Body of pancreas (tissue), 4 donors: ENCODE data around the gene PTGS2. TPM values are rescaled to one million over a fixed set of nuclear protein-coding genes. Genes with fewer than 3 reads are reported as not detected.
A peak's percentile ranks its signal among the peaks of the same experiment; 100 is the strongest.

Experiments used
- ATAC-seq: fragments of 150-250 bp; one replicate; pipeline ENCODE4 v1.9.1; 2016
- DNase-seq, 4 donors: peaks; one replicate each; pipeline ENCODE4 v3.0.0-alpha.2; 2019
- H3K27ac ChIP-seq, 4 donors: fragments of 200-600 bp; sonication (generic); 1 replicate in 3 of 4; 2 replicates in 1 of 4; pipeline versions ENCODE4 v1.5.1 to v1.6.1; 2016 to 2019; ENCODE audit warnings: mild to moderate bottlenecking in 1 of 4, mixed read lengths in 1 of 4, moderate library complexity in 1 of 4
- H3K27me3 ChIP-seq, 2 donors: fragments of 200-600 bp; sonication (generic); one replicate each; pipeline ENCODE4 v1.6.0; 2016; ENCODE audit warnings: mild to moderate bottlenecking in 1 of 2
- H3K36me3 ChIP-seq, 2 donors: fragments of 200-600 bp; sonication (generic); replicated peaks in 1 of 2; 2 replicates each; pipeline ENCODE4 v1.5.1; 2016; ENCODE audit warnings: low read depth in 2 of 2; ENCODE audit not compliant: insufficient read depth in 1 of 2
- H3K4me1 ChIP-seq: fragments of 200-600 bp; sonication (generic); one replicate; pipeline ENCODE4 v1.6.0; 2016
- H3K4me3 ChIP-seq, 2 donors: fragments of 200-600 bp; sonication (generic); 1 replicate in 1 of 2; 2 replicates in 1 of 2; pipeline ENCODE4 v1.5.1; 2016 to 2019
- H3K9me3 ChIP-seq, 3 donors: fragments of 200-600 bp; sonication (generic); 1 replicate in 2 of 3; 2 replicates in 1 of 3; pipeline ENCODE4 v1.5.1; 2016
- CTCF ChIP-seq, 7 experiments: fragments of 450-650 bp in 4 of 7; fragments of 200-600 bp in 3 of 7; sonication (generic) in 3 of 7; IDR thresholded peaks; one replicate each; pipeline ENCODE4 v1.5.1; 2016 to 2019; ENCODE audit warnings: antibody characterized with exemption in 7 of 7
- POLR2A ChIP-seq, 3 donors: fragments of 450-650 bp; IDR thresholded peaks; one replicate each; pipeline ENCODE4 v1.6.1; 2016; ENCODE audit warnings: antibody characterized with exemption in 3 of 3, mild to moderate bottlenecking in 2 of 3
- WGBS, 2 donors: methylation state at CpG; one replicate each; pipeline ENCODE4 v1.1.5; 2017; 5-methylcytosine and 5-hydroxymethylcytosine counted together
- intact Hi-C: fragments of 100-400 bp; cut with DNase I; formaldehyde crosslinking; loops from one replicate; pipeline ENCODE4 v1.15.1; 2023
- total RNA-seq, 2 donors: library from RNA; depleted of rRNA; stranded (reverse); fragments of >200 nt; gene quantifications; one replicate each; pipeline ENCODE4 v1.1.0, GENCODE V29; 2016

The PTGS2 gene
- total RNA-seq, 2 donors from 2014 or later: 1.3 to 3.3 TPM

DNA sequence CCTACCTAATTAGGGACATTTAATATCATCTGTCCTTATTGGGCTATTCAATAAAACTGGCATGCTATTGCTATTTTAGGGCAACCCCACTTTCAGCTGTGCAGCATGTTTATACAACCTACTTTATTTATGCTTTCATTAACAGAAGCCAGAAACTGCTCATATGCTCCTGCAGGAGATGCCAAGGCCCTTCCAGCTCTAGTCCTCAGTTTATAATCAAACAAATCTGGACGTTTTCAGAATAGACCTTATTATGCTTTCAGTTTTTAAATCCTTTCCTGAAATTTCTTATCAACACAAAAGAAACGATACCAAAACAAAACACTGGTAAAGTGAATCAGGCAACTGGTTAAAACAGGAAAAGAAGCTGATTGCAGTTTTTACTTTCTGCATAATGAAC lies 53.2 kb downstream of the PTGS2 start:
- Histone ChIP-seq H3K9me3 (no peaks in the 10 kb centered on the region), H3K27ac (no peak overlapping the region), H3K4me1 (no peaks in the 10 kb centered on the region), H3K36me3 (no peaks in the 10 kb centered on the region), H3K4me3 (no peak overlapping the region), H3K27me3 (no peaks in the 10 kb centered on the region)
- no peak for DNase-seq
- intact Hi-C loops: no loop called here
- TF ChIP-seq CTCF (IDR thresholded peaks at IDR 0.05) (no peak), POLR2A (IDR thresholded peaks at IDR 0.05) (no peak)
- WGBS, 2 donors: 28% methylated on average over 2 of the region's 2 CpGs
- no peak for ATAC-seq

- no peaks in the 10 kb centered on the region for H3K27me3 ChIP-seq
- H3K27ac ChIP-seq: no peak overlapping the region
- DNase-seq: no peak
- 51 to 67% methylated on average over 3 of the region's 3 CpGs for WGBS, 2 donors
- no peaks in the 10 kb centered on the region for H3K36me3 ChIP-seq
- no peak for ATAC-seq
- H3K4me3 ChIP-seq: no peak overlapping the region
- H3K9me3 ChIP-seq: no peaks in the 10 kb centered on the region
- intact Hi-C loops: no loop called here
- H3K4me1 ChIP-seq: no peaks in the 10 kb centered on the region
- TF ChIP-seq POLR2A (IDR thresholded peaks at IDR 0.05) (no peak), CTCF (IDR thresholded peaks at IDR 0.05) (no peak)
Measured at GRCh38 chr1:186626356-186626932, 53.8 kb downstream of the PTGS2 start.

- Histone ChIP-seq H3K27me3 (no peaks in the 10 kb centered on the region), H3K4me1 (no peaks in the 10 kb centered on the region), H3K36me3 (no peaks in the 10 kb centered on the region), H3K27ac (no peak overlapping the region), H3K4me3 (no peak overlapping the region), H3K9me3 (no peaks in the 10 kb centered on the region)
- DNase-seq (peak in 1 of 4 donors; percentile 28), ATAC-seq (no peak)
- intact Hi-C loops: no loop called here
- TF ChIP-seq CTCF (IDR thresholded peaks at IDR 0.05) (no peak), POLR2A (IDR thresholded peaks at IDR 0.05) (no peak)
- whole genome bisulfite sequencing, 2 donors: 67 to 81% methylated on average over 6 of the region's 6 CpGs
Measured at GRCh38 chr1:186623551-186623950, 56.7 kb downstream of the PTGS2 start.

Other genes starting within 250 kb of the PTGS2 start
- not detected for gene PDC, start 219.3 kb downstream of the PTGS2 start, total RNA-seq
- gene PLA2G4A, start 148.5 kb upstream of the PTGS2 start, total RNA-seq: 10 to 100 TPM in 1 of 2 donors, 1 to 10 TPM in 1; 4.7 to 11.2 TPM